ENCODE data around the gene SP1.
A peak's percentile ranks its signal among the peaks of the same experiment; 100 is the strongest.

Gene SP1

GRCh38 chr12:53452159-53453077, 72.4 kb downstream of the SP1 start:
- DNase-seq, result peak; percentile 50

GRCh38 chr12:53453953-53454640, 74.1 kb downstream of the SP1 start:
- DNase-seq, result no peak

- no peak for DNase-seq
These were observed 74.7 kb downstream of the SP1 start for GRCh38 chr12:53454707-53455106.

GRCh38 chr12:53456654-53457366, 76.8 kb downstream of the SP1 start:
- no peak for DNase-seq

GRCh38 chr12:53459097-53459496, 79.1 kb downstream of the SP1 start:
- no peak for DNase-seq

GRCh38 chr12:53461059-53461458, 81.1 kb downstream of the SP1 start:
- DNase-seq, result no peak

GRCh38 chr12:53461591-53461990, 81.6 kb downstream of the SP1 start:
- DNase-seq, result no peak

GRCh38 chr12:53462935-53463334, 83.0 kb downstream of the SP1 start:
- DNase-seq, result no peak

GRCh38 chr12:53463802-53464560, 84.0 kb downstream of the SP1 start:
- no peak for DNase-seq

GRCh38 chr12:53464685-53465418, 84.9 kb downstream of the SP1 start:
- DNase-seq, result no peak

GRCh38 chr12:53465679-53466078, 85.7 kb downstream of the SP1 start:
- DNase-seq, result peak; percentile 50

All from MV-4-11 (cell line).